Occipital lobe (tissue), 3 donors: ENCODE data around the gene KAT8. TPM values are rescaled to one million over a fixed set of nuclear protein-coding genes. Genes with fewer than 3 reads are reported as not detected.
"Not testable (repeated sequence)": the region's sequence is repeated elsewhere in the genome, so short reads cannot be mapped to it uniquely, and the experiment has no call there.

ENCODE experiments used
- DNase-seq: peaks from one replicate; lab custom pipeline; 2025; lab: John Stamatoyannopoulos, UW
- small RNA-seq: library from RNA; depleted of rRNA; stranded (forward); fragments of <200 nt; gene quantifications from one replicate; pipeline ENCODE3, GENCODE V24; 2014
- total RNA-seq: library from RNA; depleted of rRNA; stranded (reverse); fragments of >200 nt; gene quantifications from one replicate; pipeline ENCODE4 v1.2.3, GENCODE V29; 2014

KAT8 gene
- total RNA-seq, 1 donor from 2014 or later, result 41.2 TPM

- not testable (repeated sequence) for DNase-seq
Measured at GRCh38 chr16:31144418-31144817, 27.0 kb downstream of the KAT8 start.

DNA sequence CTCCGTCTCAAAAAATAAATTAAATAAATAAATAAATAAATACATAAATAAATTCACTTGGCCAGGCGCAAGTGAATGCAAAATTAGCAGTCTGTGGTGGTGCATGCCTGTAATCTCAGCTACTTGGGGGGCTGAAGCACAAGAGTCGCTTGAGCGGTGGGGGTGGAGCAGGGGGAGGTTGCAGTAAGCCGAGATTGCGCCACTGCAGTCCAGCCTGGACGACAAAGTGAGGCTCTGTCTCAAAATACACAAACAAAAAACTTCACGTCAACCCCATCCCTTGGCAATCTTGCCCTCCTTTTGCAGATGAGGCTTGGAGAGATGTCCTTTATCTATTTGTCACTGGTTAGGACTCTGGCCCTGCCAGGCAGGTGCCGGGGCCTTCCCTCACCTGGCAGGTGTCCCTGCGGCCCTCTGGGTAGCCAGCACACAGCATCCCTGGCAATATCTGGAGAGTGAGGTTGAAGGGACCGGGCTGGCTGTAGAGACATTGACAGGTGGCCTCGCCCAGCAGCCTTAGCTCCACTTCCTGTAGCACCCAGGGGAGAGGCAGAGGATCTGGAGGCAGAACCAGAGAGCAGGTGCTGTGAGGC lies 28.0 kb downstream of the KAT8 start:
- no peak for DNase-seq

DNA sequence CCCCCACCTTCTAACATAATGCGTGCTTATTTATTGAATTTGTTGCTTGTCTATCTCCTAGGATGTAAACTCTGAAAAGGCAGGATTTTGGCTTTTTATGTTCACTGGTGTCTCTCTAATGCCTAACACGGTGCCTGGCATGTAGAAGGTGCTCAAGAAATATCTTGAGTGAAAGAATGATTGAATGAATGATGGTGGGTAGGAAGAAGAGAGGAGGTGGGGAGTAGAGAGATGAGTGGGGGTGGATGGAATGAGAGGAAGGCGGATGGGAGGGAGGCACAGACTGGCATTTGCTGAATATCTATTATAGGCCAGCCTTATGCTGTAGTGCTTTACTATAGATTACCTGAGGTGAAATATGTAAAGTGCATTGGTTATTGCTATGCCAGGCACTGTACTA lies 30.1 kb downstream of the KAT8 start:
- DNase-seq, result no peak

DNA sequence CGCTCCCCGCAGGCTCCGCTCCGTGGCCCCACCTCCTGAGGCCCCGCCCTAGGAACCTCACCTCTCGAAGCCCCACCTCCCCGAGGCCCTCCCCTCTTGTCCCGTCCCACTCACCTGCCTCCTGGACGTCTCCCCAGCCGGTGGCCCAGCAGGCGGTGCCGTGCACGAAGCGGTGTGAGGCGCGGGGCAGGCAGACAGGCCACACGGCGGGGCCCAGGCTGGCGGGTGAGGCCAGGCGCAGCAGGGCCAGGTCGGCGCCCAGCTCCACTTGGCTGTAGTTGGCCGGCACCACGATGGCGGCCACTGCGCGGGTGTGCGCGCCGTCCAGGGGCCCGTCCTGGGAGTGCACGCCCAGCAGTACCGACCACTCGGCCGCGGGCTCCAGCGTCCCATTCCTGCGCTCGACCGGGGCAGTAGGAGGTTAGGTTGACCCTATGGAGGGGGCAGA lies 30.8 kb downstream of the KAT8 start:
- DNase-seq, result no peak

- DNase-seq, result no peak
Measured at GRCh38 chr16:31148896-31149295, 31.4 kb downstream of the KAT8 start.

DNA sequence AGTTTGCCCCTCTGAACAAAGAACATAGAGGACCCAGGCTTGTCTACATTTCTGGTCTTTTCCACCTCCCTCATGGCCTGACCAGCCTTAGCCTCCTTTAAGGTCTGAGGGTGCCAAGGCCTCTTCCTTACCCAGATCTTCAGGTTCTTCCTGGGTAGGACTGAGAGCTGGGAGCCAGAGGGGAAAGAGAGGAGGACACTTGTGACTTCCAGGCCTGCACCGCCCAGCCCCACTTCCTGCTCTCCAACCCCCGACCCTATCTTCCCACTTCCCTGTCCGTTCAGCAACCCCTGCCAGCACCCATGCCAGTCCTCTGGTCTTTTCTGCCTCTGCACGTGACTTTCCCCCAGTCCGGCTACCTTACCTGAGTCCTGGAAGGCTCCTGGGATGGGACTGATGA lies 31.9 kb downstream of the KAT8 start:
- no peak for DNase-seq

DNA sequence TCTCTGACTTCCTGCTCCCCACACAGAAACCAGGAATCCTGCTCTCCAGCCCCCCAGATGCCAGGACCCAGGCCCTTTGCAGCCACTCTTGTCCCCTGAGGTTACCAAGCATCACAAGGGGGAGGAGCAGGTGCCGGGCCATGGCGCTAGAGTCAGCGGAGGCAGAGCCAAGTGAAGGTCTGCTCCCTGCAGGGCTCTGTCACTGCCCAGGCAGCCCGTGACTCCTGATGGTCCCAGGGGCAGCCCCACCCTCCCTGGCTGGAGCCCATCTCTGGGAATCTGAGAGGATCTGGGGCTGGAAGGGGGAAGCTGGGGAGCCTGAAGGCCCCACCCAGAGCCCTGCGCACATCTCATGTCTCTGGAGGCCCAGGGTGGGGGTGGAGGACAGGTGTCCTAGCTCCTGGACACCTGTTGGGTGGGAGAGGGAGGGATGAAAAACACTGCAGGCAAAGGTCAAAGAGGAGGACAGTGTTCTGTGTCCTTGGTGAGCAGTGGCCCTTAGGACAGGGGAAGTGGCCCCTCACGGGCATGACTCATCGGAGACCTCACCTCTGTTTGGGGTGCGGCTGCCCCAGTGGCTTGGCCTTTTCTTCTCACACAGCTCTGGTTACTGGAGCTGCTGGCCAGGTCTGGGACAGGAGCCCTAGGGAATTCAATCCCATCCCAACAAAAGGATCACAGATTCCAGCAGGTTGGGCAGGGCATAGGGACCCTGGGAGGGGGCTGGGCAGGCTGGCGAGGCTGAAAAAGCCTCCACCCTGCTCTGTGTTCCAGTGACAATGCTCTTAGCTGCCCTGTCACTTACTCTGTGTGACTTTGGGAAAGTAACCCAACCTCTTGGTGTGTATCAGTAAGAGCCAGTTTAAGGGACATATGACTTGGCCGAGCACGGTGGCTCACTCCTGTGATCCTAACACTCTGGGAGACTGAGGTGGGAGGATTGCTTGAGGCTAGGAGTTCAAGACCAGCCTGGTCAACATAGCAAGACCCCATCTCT lies 32.7 kb downstream of the KAT8 start, which contains the start of gene PRSS36:
TSS of gene PRSS36 (minus strand) at position 173 of the 997 bp plus-strand sequence. CDS start at position 142, 31 bp downstream.
- no peak for DNase-seq

DNA sequence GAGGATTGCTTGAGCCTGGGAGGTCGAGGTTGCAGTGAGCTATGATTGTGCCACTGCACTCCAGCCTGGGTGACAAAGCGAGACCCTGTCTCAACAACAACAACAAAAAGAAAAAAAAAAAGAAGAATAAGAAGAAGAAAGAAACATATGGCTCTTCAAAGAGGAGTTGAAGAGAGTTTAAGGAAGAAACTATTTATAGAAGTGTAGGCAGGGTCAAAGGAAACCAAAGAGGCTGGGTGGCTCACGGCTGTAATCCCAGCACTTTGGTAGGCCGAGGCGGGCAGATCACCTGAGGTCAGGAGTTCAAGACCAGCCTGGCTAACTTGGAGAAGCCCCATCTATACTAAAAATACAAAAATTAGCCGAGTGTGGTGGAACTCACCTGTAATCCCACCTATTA lies 33.5 kb downstream of the KAT8 start:
- DNase-seq, result not testable (repeated sequence)

GRCh38 chr16:31157136-31157535 lies 39.7 kb downstream of the KAT8 start:
- no peak for DNase-seq

DNA sequence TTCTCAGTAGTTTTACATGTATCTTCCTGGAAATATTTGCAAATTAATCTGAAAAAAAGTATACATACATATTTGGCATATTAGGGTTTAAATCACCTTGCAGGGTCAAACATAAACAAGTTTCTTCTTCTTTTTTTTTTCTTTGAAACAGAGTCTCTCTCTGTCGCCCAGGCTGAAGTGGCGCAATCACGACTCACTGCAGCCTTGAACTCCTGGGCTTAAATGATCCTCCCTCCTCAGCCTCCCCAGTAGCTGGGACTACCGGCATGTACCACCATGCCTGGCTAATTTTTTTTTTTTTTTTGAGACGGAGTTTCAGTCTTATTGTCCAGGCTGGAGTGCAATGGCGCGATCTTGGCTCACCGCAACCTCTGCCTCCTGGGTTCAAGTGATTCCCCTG lies 49.9 kb downstream of the KAT8 start:
- no peak for DNase-seq

DNA sequence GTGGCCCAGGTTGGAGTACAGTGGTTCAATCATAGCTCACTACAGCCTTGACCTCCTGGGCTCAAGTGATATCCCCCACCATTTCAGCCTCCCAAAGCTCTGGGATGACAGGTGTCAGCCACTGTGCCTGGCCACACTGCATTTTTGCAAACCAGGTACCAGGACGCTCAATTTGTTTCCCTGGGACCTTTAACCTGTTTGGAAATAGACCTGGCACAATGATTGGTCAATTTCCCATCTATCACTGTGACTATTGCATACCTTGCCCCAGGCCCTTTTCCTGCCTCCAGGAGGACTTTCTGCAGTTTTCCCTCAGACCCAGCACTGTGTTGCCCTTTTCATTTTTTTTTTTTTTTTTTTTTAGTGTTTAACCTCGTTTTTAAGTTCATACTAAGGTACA lies 51.4 kb downstream of the KAT8 start:
- DNase-seq, result no peak

DNA sequence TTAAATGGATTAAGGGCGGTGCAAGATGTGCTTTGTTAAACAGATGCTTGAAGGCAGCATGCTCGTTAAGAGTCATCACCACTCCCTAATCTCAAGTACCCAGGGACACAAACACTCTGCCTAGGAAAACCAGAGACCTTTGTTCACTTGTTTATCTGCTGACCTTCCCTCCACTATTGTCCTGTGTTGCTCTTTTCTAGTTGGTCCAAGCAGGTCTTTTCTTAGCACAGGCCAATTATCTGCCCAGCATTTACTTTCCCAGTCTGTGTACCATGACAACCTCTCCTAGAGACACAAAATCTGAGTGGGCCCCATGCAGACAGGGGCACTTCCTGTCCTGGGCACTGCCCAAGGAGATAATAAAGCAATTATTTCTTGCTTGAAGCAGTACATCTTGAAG lies 52.6 kb downstream of the KAT8 start:
- not testable (repeated sequence) for DNase-seq

DNA sequence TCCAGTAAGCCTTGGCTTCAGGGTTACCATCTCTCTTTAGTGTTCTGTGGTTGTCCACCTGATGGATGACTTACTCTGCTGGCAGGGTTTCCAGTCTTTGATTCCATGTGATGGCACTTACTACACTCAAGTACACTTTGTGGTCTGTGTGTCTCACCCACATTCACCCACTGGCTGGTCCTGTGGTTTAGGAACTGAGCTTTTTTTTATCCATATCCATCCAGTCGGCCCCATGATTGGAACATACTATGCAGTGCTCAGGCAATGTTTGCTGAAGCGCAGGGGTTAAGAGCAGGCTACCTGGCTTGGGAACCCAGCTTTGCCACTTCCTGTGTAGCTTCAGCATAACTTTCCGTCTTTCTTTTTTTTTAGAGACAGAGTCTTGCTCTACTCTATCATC lies 59.7 kb downstream of the KAT8 start:
- DNase-seq, result no peak

GRCh38 chr16:31179219-31179746 lies 61.8 kb downstream of the KAT8 start:
- no peak for DNase-seq

- peak; percentile 86 for DNase-seq
Measured at GRCh38 chr16:31179747-31180459, 62.4 kb downstream of the KAT8 start, which contains the start of gene FUS. Gene FUS, plus strand, starts transcription at chr16:31180139. Its CDS starts 76 bp downstream, at chr16:31180215.

Small RNA genes lying within 50 kb of the gene (small RNA-seq; reads per million reads assigned to genes)
- gene AC009088.4 (not detected), gene NDUFA3P6 (not detected)

Other genes with a start within 250 kb of the KAT8 start
- gene BCL7C, start 223.6 kb upstream of the KAT8 start, total RNA-seq, result 29.6 TPM
- not detected for gene CTF1, start 221.1 kb upstream of the KAT8 start, total RNA-seq
- 56.1 TPM for gene FBXL19, start 194.1 kb upstream of the KAT8 start, total RNA-seq
- gene ORAI3, start 168.6 kb upstream of the KAT8 start, total RNA-seq, result 5.5 TPM
- 1.6 TPM for gene SETD1A, start 159.9 kb upstream of the KAT8 start, total RNA-seq
- gene HSD3B7, start 132.5 kb upstream of the KAT8 start, total RNA-seq, result 2.5 TPM
- gene STX1B, start 107.0 kb upstream of the KAT8 start, total RNA-seq, result 12.0 TPM
- 11.5 TPM for gene STX4, start 84.1 kb upstream of the KAT8 start, total RNA-seq
- 5.3 TPM for gene ZNF668, start 43.4 kb upstream of the KAT8 start, total RNA-seq
- 16.5 TPM for gene ZNF646, start 43.2 kb upstream of the KAT8 start, total RNA-seq
- gene PRSS53, start 28.7 kb upstream of the KAT8 start, total RNA-seq, result 2.2 TPM
- gene VKORC1, start 22.9 kb upstream of the KAT8 start, total RNA-seq, result 30.7 TPM
- 12.6 TPM for gene BCKDK, start 9.3 kb upstream of the KAT8 start, total RNA-seq
- gene PRSS8, start 18.1 kb downstream of the KAT8 start, total RNA-seq, result not detected
- gene PRSS36, start 32.4 kb downstream of the KAT8 start, total RNA-seq, result not detected
- 50.4 TPM for gene FUS, start 62.5 kb downstream of the KAT8 start, total RNA-seq
- 6.6 TPM for gene PYCARD, start 85.1 kb downstream of the KAT8 start, total RNA-seq
- gene TRIM72, start 96.5 kb downstream of the KAT8 start, total RNA-seq, result 2.3 TPM
- gene PYDC1, start 99.5 kb downstream of the KAT8 start, total RNA-seq, result 0.78 TPM
- 4.7 TPM for gene ITGAM, start 142.3 kb downstream of the KAT8 start, total RNA-seq
- 1.6 TPM for gene ITGAX, start 237.5 kb downstream of the KAT8 start, total RNA-seq